ENCODE data around the gene GPC5. TPM values are rescaled to one million over a fixed set of nuclear protein-coding genes. Genes with fewer than 3 reads are reported as not detected.

The GPC5 gene
- total and polyA plus RNA-seq, 2 of the 8 experiments (the other 6 are each of a cell fraction or from before 2014, with no cell fraction given): 0.20 to 0.39 TPM

GRCh38 chr13:92463134-92463533, 1064.7 kb downstream of the GPC5 start (continued):
- TF ChIP-seq USF2 (IDR thresholded peaks at IDR 0.05; ENCODE audit: low read length) (no peak), CHD2 (IDR thresholded peaks at IDR 0.05; ENCODE audit: low read length) (no peak), SIN3A (conservative IDR thresholded peaks at IDR 0.05 in 1 of 2, IDR thresholded peaks at IDR 0.05 in 1 of 2; ENCODE audit: low read depth in 1 of 2, low read length in 2 of 2) (no peak), CHD7 (IDR thresholded peaks at IDR 0.05; ENCODE audit: insufficient replicate concordance, low read length) (no peak), POLR2AphosphoS5 (IDR thresholded peaks at IDR 0.05; ENCODE audit: low read depth, low read length) (no peak)

Measured in H1 (cell line).